Amniotic stem cell (primary cell): ENCODE measurements around the gene MT1X.

Experiments
- DNase-seq: peaks from one replicate; lab custom pipeline; 2025; lab: John Stamatoyannopoulos, UW

MT1X gene

GRCh38 chr16:56681939-56682702 is at the start of gene MT1X:
Gene MT1X, plus strand, starts transcription at chr16:56682470. Its CDS starts 71 bp downstream, at chr16:56682541.
- peak; percentile 25 for DNase-seq

GRCh38 chr16:56632848-56633365 is 49.4 kb upstream of the MT1X start:
- no peak for DNase-seq

GRCh38 chr16:56633535-56633934 is 48.7 kb upstream of the MT1X start:
- no peak for DNase-seq

GRCh38 chr16:56634715-56635440 is 47.4 kb upstream of the MT1X start:
- no peak for DNase-seq

GRCh38 chr16:56635441-56635967 is 46.8 kb upstream of the MT1X start:
- no peak for DNase-seq

- no peak for DNase-seq
Measured at GRCh38 chr16:56636616-56637413, 45.5 kb upstream of the MT1X start.

- DNase-seq = no peak
Measured at GRCh38 chr16:56637814-56638750, 44.2 kb upstream of the MT1X start, which contains the start of gene MT1A. Gene MT1A, plus strand, starts transcription at chr16:56638666. Its CDS starts 73 bp downstream, at chr16:56638739.

GRCh38 chr16:56639045-56639444 is 43.2 kb upstream of the MT1X start:
- DNase-seq = no peak

GRCh38 chr16:56640076-56640475 is 42.2 kb upstream of the MT1X start:
- DNase-seq = no peak

GRCh38 chr16:56641166-56641565 is 41.1 kb upstream of the MT1X start:
- DNase-seq = no peak

GRCh38 chr16:56643080-56643778 is 39.0 kb upstream of the MT1X start:
- no peak for DNase-seq

GRCh38 chr16:56643833-56644232 is 38.4 kb upstream of the MT1X start:
- DNase-seq = no peak

- no peak for DNase-seq
Measured at GRCh38 chr16:56645311-56645710, 37.0 kb upstream of the MT1X start.

- DNase-seq = no peak
Measured at GRCh38 chr16:56645838-56646237, 36.4 kb upstream of the MT1X start.

- DNase-seq = no peak
Measured at GRCh38 chr16:56647641-56648431, 34.4 kb upstream of the MT1X start.

- no peak for DNase-seq
Measured at GRCh38 chr16:56649271-56649670, 33.0 kb upstream of the MT1X start.

- no peak for DNase-seq
Measured at GRCh38 chr16:56649820-56650219, 32.5 kb upstream of the MT1X start.

- DNase-seq = no peak
Measured at GRCh38 chr16:56651586-56651985, 30.7 kb upstream of the MT1X start, which contains the start of gene MT1B. Gene MT1B, plus strand, starts transcription at chr16:56651886. Its CDS starts 68 bp downstream, at chr16:56651954.

- no peak for DNase-seq
Measured at GRCh38 chr16:56652600-56652999, 29.7 kb upstream of the MT1X start.
